Activated gamma-delta T cell treated with anti-CD3 and anti-CD28 coated beads, Interleukin-2, amount 50 U/mL, for 16 hours (primary cell): Measurements from ENCODE around the gene RCOR2.

ENCODE experiments used
- DNase-seq: peaks from one replicate; pipeline ENCODE4 v3.0.0-alpha.2; 2020; ENCODE audit warnings: low read depth

Gene RCOR2

GRCh38 chr11:63922673-63923192 lies 5.8 kb upstream of the RCOR2 start:
- DNase-seq: no peak

- DNase-seq: no peak
These were observed 4.0 kb upstream of the RCOR2 start for GRCh38 chr11:63920939-63921417.

GRCh38 chr11:63920126-63920938 lies 3.4 kb upstream of the RCOR2 start:
- no peak for DNase-seq

GRCh38 chr11:63919267-63920125 lies 2.5 kb upstream of the RCOR2 start:
- DNase-seq: no peak

GRCh38 chr11:63918507-63919191 lies 1.7 kb upstream of the RCOR2 start:
- no peak for DNase-seq

GRCh38 chr11:63917692-63918506 lies 935 bp upstream of the RCOR2 start:
- DNase-seq: no peak

GRCh38 chr11:63915961-63916836 lies 765 bp downstream of the RCOR2 start:
- no peak for DNase-seq

GRCh38 chr11:63914896-63915691 lies 1.9 kb downstream of the RCOR2 start:
- DNase-seq: no peak

GRCh38 chr11:63913866-63914830 lies 2.8 kb downstream of the RCOR2 start:
- DNase-seq: no peak

GRCh38 chr11:63912678-63913077 lies 4.3 kb downstream of the RCOR2 start:
- no peak for DNase-seq

- no peak for DNase-seq
These were observed 5.1 kb downstream of the RCOR2 start for GRCh38 chr11:63911876-63912275.

GRCh38 chr11:63911440-63911839 lies 5.5 kb downstream of the RCOR2 start:
- no peak for DNase-seq

GRCh38 chr11:63910675-63911074 lies 6.3 kb downstream of the RCOR2 start:
- no peak for DNase-seq

GRCh38 chr11:63909591-63910506 lies 7.1 kb downstream of the RCOR2 start:
- DNase-seq: no peak

GRCh38 chr11:63908631-63909401 lies 8.1 kb downstream of the RCOR2 start:
- DNase-seq: no peak

- DNase-seq: no peak
These were observed 9.0 kb downstream of the RCOR2 start for GRCh38 chr11:63907808-63908530.
